ENCODE measurements around the gene WNT5B. TPM values are rescaled to one million over a fixed set of nuclear protein-coding genes. Genes with fewer than 3 reads are reported as not detected.
A peak's percentile ranks its signal among the peaks of the same experiment; 100 is the strongest.

Gene WNT5B
- total and polyA plus RNA-seq, 11 donors = 0.52 to 3.9 (median 1.3) TPM

GRCh38 chr12:1634590-1635191 is 5.7 kb downstream of the WNT5B start:
- DNase-seq (peak; percentile 71 to 91 (median 84)), ATAC-seq (peak; percentile 19 to 62 (median 56))
- Histone ChIP-seq H3K4me3 (no peak overlapping the region), H3K9me3 (no peaks in the 10 kb centered on the region), H3K36me3 (no peaks in the 10 kb centered on the region), H3K27me3 (peaks cover 0 to 17% (median 0%) of the 10 kb centered on the region in 9 donors), H3K4me1 (peaks cover 0 to 49% (median 20%) of the 10 kb centered on the region in 12 donors), H3K27ac (no peak overlapping the region)
- WGBS, 4 donors = 36 to 52% (median 39%) methylated on average over 11 to 16 of the region's 16 CpGs
- TF ChIP-seq POLR2A (IDR thresholded peaks at IDR 0.05) = no peak
- peak; percentile 68 to 91 (median 78) for TF ChIP-seq CTCF (IDR thresholded peaks at IDR 0.05)
- intact Hi-C loops (cut with DNase I) = loop anchor here in 3 of 10 donors (1.0 to 5.0 kb wide), 3 partner anchors 303 to 308 kb away; no protein-coding TSS in a partner anchor

GRCh38 chr12:1635301-1636095 is 6.5 kb downstream of the WNT5B start:
- peaks cover 0 to 40% (median 12%) of the 10 kb centered on the region in 12 donors for H3K4me1 ChIP-seq
- 86 to 89% (median 87%) methylated on average over 11 of the region's 11 CpGs for WGBS, 4 donors
- H3K36me3 ChIP-seq = no peaks in the 10 kb centered on the region
- no peak for TF ChIP-seq CTCF (IDR thresholded peaks at IDR 0.05)
- TF ChIP-seq POLR2A (IDR thresholded peaks at IDR 0.05) = no peak
- H3K27ac ChIP-seq = peak overlapping the region in 1 of 12 donors; percentile 54
- H3K9me3 ChIP-seq = no peaks in the 10 kb centered on the region
- H3K4me3 ChIP-seq = no peak overlapping the region
- H3K27me3 ChIP-seq = peaks cover 0 to 9% (median 0%) of the 10 kb centered on the region in 9 donors
- intact Hi-C loops (cut with DNase I) = no loop called here
- DNase-seq (no peak), ATAC-seq (no peak)

DNA sequence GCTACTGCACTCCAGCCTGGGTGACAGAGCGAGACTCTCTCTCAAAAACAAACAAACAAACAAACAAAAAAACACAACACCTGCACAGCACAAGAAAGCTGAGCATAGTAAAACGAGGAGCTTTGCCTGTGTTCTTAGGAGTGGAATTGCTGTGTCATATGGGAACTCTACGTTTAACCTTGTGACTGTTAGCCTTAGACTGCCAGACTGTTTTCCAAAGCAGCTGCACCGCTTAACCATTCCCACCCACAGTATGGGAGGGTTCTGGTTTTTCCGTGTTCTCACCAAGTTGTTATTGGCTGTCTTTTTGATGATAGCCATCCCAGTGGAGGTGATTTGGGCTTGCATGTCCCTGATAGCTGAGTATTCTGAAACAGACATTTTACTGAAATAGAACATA is 9.2 kb downstream of the WNT5B start:
- no peak for TF ChIP-seq CTCF (IDR thresholded peaks at IDR 0.05)
- peaks cover 0 to 20% (median 3%) of the 10 kb centered on the region in 12 donors for H3K4me1 ChIP-seq
- 78 to 91% (median 84%) methylated on average over 5 of the region's 5 CpGs for WGBS, 4 donors

DNA sequence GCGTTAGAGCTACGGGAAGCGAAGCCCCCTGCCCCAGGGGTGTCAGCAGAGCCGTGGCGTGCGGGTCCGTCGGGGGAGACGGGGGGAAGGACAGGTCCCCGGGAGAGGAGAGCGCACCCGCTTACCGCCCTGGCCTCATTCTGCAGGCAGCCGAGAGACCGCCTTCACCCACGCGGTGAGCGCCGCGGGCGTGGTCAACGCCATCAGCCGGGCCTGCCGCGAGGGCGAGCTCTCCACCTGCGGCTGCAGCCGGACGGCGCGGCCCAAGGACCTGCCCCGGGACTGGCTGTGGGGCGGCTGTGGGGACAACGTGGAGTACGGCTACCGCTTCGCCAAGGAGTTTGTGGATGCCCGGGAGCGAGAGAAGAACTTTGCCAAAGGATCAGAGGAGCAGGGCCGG is 10.5 kb downstream of the WNT5B start:
- Histone ChIP-seq H3K27ac (no peak overlapping the region), H3K27me3 (no peaks in the 10 kb centered on the region), H3K36me3 (no peaks in the 10 kb centered on the region), H3K4me1 (peaks cover 0 to 25% (median 11%) of the 10 kb centered on the region in 12 donors), H3K9me3 (no peaks in the 10 kb centered on the region), H3K4me3 (no peak overlapping the region)
- TF ChIP-seq CTCF (IDR thresholded peaks at IDR 0.05) = no peak
- TF ChIP-seq POLR2A (IDR thresholded peaks at IDR 0.05) = no peak
- intact Hi-C loops (cut with DNase I) = no loop called here
- DNase-seq (peak in 1 of 5 donors; percentile 58), ATAC-seq (no peak)
- WGBS, 4 donors = 81 to 86% (median 84%) methylated on average over 38 to 40 of the region's 40 CpGs

More for the DNA sequence above, 9.2 kb downstream of the WNT5B start:
- DNase-seq = no peak
- H3K27ac ChIP-seq = no peak overlapping the region
- H3K36me3 ChIP-seq = no peaks in the 10 kb centered on the region
- no peaks in the 10 kb centered on the region for H3K27me3 ChIP-seq
- no peaks in the 10 kb centered on the region for H3K9me3 ChIP-seq
- intact Hi-C loops (cut with DNase I) = no loop called here
- peak in 1 of 4 donors; percentile 20 for ATAC-seq
- no peak overlapping the region for H3K4me3 ChIP-seq

Measured in heart left ventricle (tissue), 16 donors.